Spleen (tissue), 7 donors: ENCODE results near the gene ZDHHC24.

Source experiments
- CTCF ChIP-seq, 11 experiments: fragments of 200-600 bp in 7 of 11; fragments of 450-650 bp in 4 of 11; sonication (generic) in 4 of 11; IDR thresholded peaks in 8 of 11; conservative IDR thresholded peaks in 3 of 11; 1 replicate in 7 of 11; 2 replicates in 4 of 11; pipeline versions ENCODE4 v1.4.0 to v1.8.0; 2016 to 2021; ENCODE audit warnings: antibody characterized with exemption in 11 of 11, inconsistent platforms in 4 of 11, mild to moderate bottlenecking in 1 of 11
- POLR2A ChIP-seq, 3 donors: fragments of 450-650 bp; IDR thresholded peaks; one replicate each; pipeline ENCODE4 v1.5.1; 2017; ENCODE audit warnings: antibody characterized with exemption in 3 of 3, mild to moderate bottlenecking in 1 of 3
- POLR2AphosphoS5 ChIP-seq, 3 donors: sonication (generic); formaldehyde crosslinking; IDR thresholded peaks; one replicate each; pipeline ENCODE4 v1.5.1; 2017; ENCODE audit warnings: antibody characterized with exemption in 3 of 3
- donor health status: DM: no; HTN: no; CAD: no; lungs with moderate emphysema.
- donor health status: DM: no; HTN: no; CAD: no.
- donor health status: DM: no; HTN: no; CAD: no.

- TF ChIP-seq CTCF (IDR thresholded peaks at IDR 0.05 in 8 of 11, conservative IDR thresholded peaks at IDR 0.05 in 3 of 11) (no peak), POLR2AphosphoS5 (IDR thresholded peaks at IDR 0.05) (no peak), POLR2A (IDR thresholded peaks at IDR 0.05) (no peak)
Measured at GRCh38 chr11:66557733-66558326, 12.0 kb upstream of the ZDHHC24 start.
